HEK293 (cell line): ENCODE data around the gene NTRK3.

ENCODE experiments used
- CTCF ChIA-PET: fragments of 350-600 bp; formaldehyde crosslinking; extraction: SDS; loops from one replicate; lab custom pipeline; 2021; ENCODE audit warnings: antibody characterized with exemption; lab: Yijun Ruan, JAX
- POLR2A ChIA-PET: fragments of 300-600 bp; formaldehyde crosslinking; extraction: SDS; loops from one replicate; lab custom pipeline; 2020; ENCODE audit warnings: antibody characterized with exemption, inconsistent platforms; lab: Yijun Ruan, JAX
- H3K27ac ChIP-seq: fragments of 200-500 bp; sonication (Bioruptor generic); 2 replicates; pipeline ENCODE4 v1.5.1; 2014; ENCODE audit warnings: low read depth, low read length, control low read depth, inconsistent platforms; ENCODE audit errors: extremely low read depth
- H3K36me3 ChIP-seq, 2 experiments: fragments of 200-500 bp in 1 of 2; sonication (Bioruptor generic) in 1 of 2; 1 replicate in 1 of 2; 2 replicates in 1 of 2; pipeline ENCODE4 v1.5.1; 2014 to 2017; ENCODE audit warnings: inconsistent platforms in 2 of 2, low read length in 2 of 2; ENCODE audit not compliant: control insufficient read depth in 2 of 2, insufficient read depth in 1 of 2
- H3K4me1 ChIP-seq: fragments of 200-500 bp; sonication (Bioruptor generic); 2 replicates; pipeline ENCODE4 v1.5.1; 2014; ENCODE audit warnings: mild to moderate bottlenecking, low read length, inconsistent platforms; ENCODE audit not compliant: control insufficient read depth, insufficient read depth
- H3K4me3 ChIP-seq: 2 replicates; pipeline ENCODE4 v1.5.1; 2011; ENCODE audit warnings: low read depth, mild to moderate bottlenecking, control low read depth, low read length, moderate library complexity
- H3K9me3 ChIP-seq: fragments of 200-500 bp; sonication (Bioruptor generic); 2 replicates; pipeline ENCODE4 v1.5.1; 2014; ENCODE audit warnings: low read depth, low read length, inconsistent platforms; ENCODE audit not compliant: control insufficient read depth, insufficient read depth
- ATF2 ChIP-seq: fragments of 450-650 bp; formaldehyde crosslinking; IDR thresholded peaks from 2 replicates; pipeline ENCODE4 v1.5.1; 2016; ENCODE audit warnings: missing biosample characterization, missing genetic modification characterization, low read depth
- GLI2 ChIP-seq: fragments of 450-650 bp; formaldehyde crosslinking; IDR thresholded peaks from 2 replicates; pipeline ENCODE4; 2017; ENCODE audit warnings: missing biosample characterization, missing genetic modification characterization, low read depth, borderline replicate concordance
- HIC1 ChIP-seq: fragments of 450-650 bp; formaldehyde crosslinking; IDR thresholded peaks from 2 replicates; pipeline ENCODE4 v1.5.1; 2016; ENCODE audit warnings: missing biosample characterization, missing genetic modification characterization
- HOXD13 ChIP-seq: sonication (generic); formaldehyde crosslinking; IDR thresholded peaks from 2 replicates; pipeline ENCODE4 v1.8.0; 2022; ENCODE audit warnings: missing genetic modification reagents, borderline replicate concordance
- SALL2 ChIP-seq: fragments of 450-650 bp; formaldehyde crosslinking; IDR thresholded peaks from 2 replicates; pipeline ENCODE4 v1.5.0; 2017; ENCODE audit warnings: missing biosample characterization, mild to moderate bottlenecking, missing genetic modification characterization, borderline replicate concordance
- TRIM28 ChIP-seq: IDR thresholded peaks from 2 replicates; pipeline ENCODE4 v1.6.1; 2011; ENCODE audit warnings: low read length, control low read depth, borderline replicate concordance
- ZBTB6 ChIP-seq: fragments of 450-650 bp; formaldehyde crosslinking; IDR thresholded peaks from 2 replicates; pipeline ENCODE4 v1.5.1; 2017; ENCODE audit warnings: missing biosample characterization, missing genetic modification characterization
- ZEB2 ChIP-seq: fragments of 450-650 bp; formaldehyde crosslinking; IDR thresholded peaks from 2 replicates; pipeline ENCODE4 v1.5.1; 2016; ENCODE audit warnings: missing biosample characterization, missing genetic modification characterization
- ZNF211 ChIP-seq: fragments of 450-650 bp; formaldehyde crosslinking; IDR thresholded peaks from 2 replicates; pipeline ENCODE4 v1.5.1; 2016; ENCODE audit warnings: low read depth, missing biosample characterization, missing genetic modification characterization
- ZNF292 ChIP-seq: fragments of 450-650 bp; formaldehyde crosslinking; IDR thresholded peaks from 2 replicates; pipeline ENCODE4 v1.5.1; 2016; ENCODE audit warnings: low read depth, missing biosample characterization, missing genetic modification characterization, borderline replicate concordance
- ZNF311 ChIP-seq: fragments of 450-650 bp; formaldehyde crosslinking; IDR thresholded peaks from 2 replicates; pipeline ENCODE4 v1.5.1; 2017; ENCODE audit warnings: missing biosample characterization, missing genetic modification characterization, borderline replicate concordance
- ZNF398 ChIP-seq: fragments of 450-650 bp; formaldehyde crosslinking; IDR thresholded peaks from 2 replicates; pipeline ENCODE4 v1.5.1; 2017; ENCODE audit warnings: missing biosample characterization, missing genetic modification characterization
- ZNF514 ChIP-seq: fragments of 450-650 bp; formaldehyde crosslinking; IDR thresholded peaks from 2 replicates; pipeline ENCODE4 v1.5.1; 2016; ENCODE audit warnings: missing biosample characterization, missing genetic modification characterization
- ZNF529 ChIP-seq: fragments of 450-650 bp; formaldehyde crosslinking; IDR thresholded peaks from 2 replicates; pipeline ENCODE4 v1.5.1; 2017; ENCODE audit warnings: missing genetic modification characterization, missing biosample characterization; ENCODE audit not compliant: insufficient replicate concordance
- ZNF558 ChIP-seq: fragments of 450-650 bp; formaldehyde crosslinking; IDR thresholded peaks from 2 replicates; pipeline ENCODE4 v1.5.1; 2016; ENCODE audit warnings: missing biosample characterization, missing genetic modification characterization
- ZNF664 ChIP-seq: fragments of 450-650 bp; formaldehyde crosslinking; IDR thresholded peaks from 2 replicates; pipeline ENCODE4 v1.5.1; 2016; ENCODE audit warnings: missing biosample characterization, missing genetic modification characterization
- ZNF670 ChIP-seq: fragments of 450-650 bp; formaldehyde crosslinking; IDR thresholded peaks from 2 replicates; pipeline ENCODE4 v1.5.1; 2016; ENCODE audit warnings: missing biosample characterization, missing genetic modification characterization, low read depth
- ZNF701 ChIP-seq: fragments of 450-650 bp; formaldehyde crosslinking; IDR thresholded peaks from 2 replicates; pipeline ENCODE4 v1.5.1; 2016; ENCODE audit warnings: missing biosample characterization, missing genetic modification characterization

NTRK3 gene

GRCh38 chr15:87981969-87982368 lies 274.6 kb downstream of the NTRK3 start (continued):
- no peak for TF ChIP-seq ATF2
- TF ChIP-seq HIC1 (tag by site-specific recombination) = no peak
- no peak for TF ChIP-seq TRIM28
- no peak for TF ChIP-seq ZNF398
- TF ChIP-seq ZBTB6 = no peak
- TF ChIP-seq HOXD13 (CRISPR knock-in tag) = no peak

GRCh38 chr15:87977907-87978306 lies 278.6 kb downstream of the NTRK3 start:
- POLR2A ChIA-PET = no interaction called here
- no peak for TF ChIP-seq ZNF670 (tag by site-specific recombination)
- no peak for TF ChIP-seq ZNF701
- no peak for TF ChIP-seq ZEB2 (tag by site-specific recombination)
- no peaks in the 10 kb centered on the region for H3K9me3 ChIP-seq
- no peak overlapping the region for H3K27ac ChIP-seq
- H3K4me3 ChIP-seq = no peak overlapping the region
- H3K36me3 ChIP-seq = no peaks in the 10 kb centered on the region
- H3K4me1 ChIP-seq = no peaks in the 10 kb centered on the region
- CTCF ChIA-PET = no interaction called here

GRCh38 chr15:87976552-87976951 lies 280.0 kb downstream of the NTRK3 start:
- no peaks in the 10 kb centered on the region for H3K4me1 ChIP-seq
- ChIA-PET POLR2A (no interaction called here), CTCF (no interaction called here)
- H3K4me3 ChIP-seq = no peak overlapping the region
- no peak for TF ChIP-seq ZNF311 (tag by site-specific recombination)
- no peaks in the 10 kb centered on the region for H3K36me3 ChIP-seq
- no peaks in the 10 kb centered on the region for H3K9me3 ChIP-seq
- H3K27ac ChIP-seq = no peak overlapping the region

GRCh38 chr15:87973501-87974215 lies 282.9 kb downstream of the NTRK3 start:
- POLR2A ChIA-PET = no interaction called here
- CTCF ChIA-PET = interaction anchor here (0.7 kb wide), 1 partner anchor 388 kb away, joined by 3 read pairs; no protein-coding TSS in a partner anchor
- Histone ChIP-seq H3K4me1 (no peaks in the 10 kb centered on the region), H3K27ac (no peak overlapping the region), H3K4me3 (no peak overlapping the region), H3K9me3 (no peaks in the 10 kb centered on the region), H3K36me3 (no peaks in the 10 kb centered on the region)
- TF ChIP-seq ZNF558 (tag by site-specific recombination) (no peak), ZNF514 (tag by site-specific recombination) (no peak), SALL2 (tag by site-specific recombination) (no peak), ZNF529 (tag by site-specific recombination) (no peak), ZNF664 (tag by site-specific recombination) (no peak), GLI2 (tag by site-specific recombination) (no peak), ZNF292 (tag by site-specific recombination) (no peak), ZNF211 (no peak)
